Erythroblast (primary cell): ENCODE measurements around the gene PROK1.

Experiments
- GATA1 ChIP-seq: IDR thresholded peaks from 2 replicates; pipeline ENCODE4 v1.6.1; 2011; ENCODE audit warnings: low read depth, mild to moderate bottlenecking, control low read depth, low read length, moderate library complexity
- POLR2A ChIP-seq: IDR thresholded peaks from 2 replicates; pipeline ENCODE4 v1.6.1; 2011; ENCODE audit warnings: mild to moderate bottlenecking, low read length

- TF ChIP-seq POLR2A (no peak), GATA1 (no peak)
These were observed 34.8 kb downstream of the PROK1 start for GRCh38 chr1:110485725-110486124.
